Coronary artery (tissue), 2 donors: ENCODE measurements around the gene TECTA.

ENCODE experiments used
- DNase-seq: peaks from one replicate; pipeline ENCODE4 v3.0.0-alpha.2; 2017; ENCODE audit warnings: low spot score
- H3K27ac ChIP-seq, 2 donors: fragments of 200-600 bp; sonication (generic); one replicate each; pipeline ENCODE4 v1.5.1; 2016 to 2019
- H3K4me3 ChIP-seq: fragments of 200-600 bp; sonication (generic); 2 replicates; pipeline ENCODE4 v1.5.1; 2016; ENCODE audit warnings: mild to moderate bottlenecking, moderate library complexity
- TF ChIP-seq, protein P1 (sequence below): fragments of 200-600 bp; sonication (generic); IDR thresholded peaks from one replicate; pipeline ENCODE4 v1.5.1; 2019; ENCODE audit warnings: antibody characterized with exemption

Gene TECTA

DNA sequence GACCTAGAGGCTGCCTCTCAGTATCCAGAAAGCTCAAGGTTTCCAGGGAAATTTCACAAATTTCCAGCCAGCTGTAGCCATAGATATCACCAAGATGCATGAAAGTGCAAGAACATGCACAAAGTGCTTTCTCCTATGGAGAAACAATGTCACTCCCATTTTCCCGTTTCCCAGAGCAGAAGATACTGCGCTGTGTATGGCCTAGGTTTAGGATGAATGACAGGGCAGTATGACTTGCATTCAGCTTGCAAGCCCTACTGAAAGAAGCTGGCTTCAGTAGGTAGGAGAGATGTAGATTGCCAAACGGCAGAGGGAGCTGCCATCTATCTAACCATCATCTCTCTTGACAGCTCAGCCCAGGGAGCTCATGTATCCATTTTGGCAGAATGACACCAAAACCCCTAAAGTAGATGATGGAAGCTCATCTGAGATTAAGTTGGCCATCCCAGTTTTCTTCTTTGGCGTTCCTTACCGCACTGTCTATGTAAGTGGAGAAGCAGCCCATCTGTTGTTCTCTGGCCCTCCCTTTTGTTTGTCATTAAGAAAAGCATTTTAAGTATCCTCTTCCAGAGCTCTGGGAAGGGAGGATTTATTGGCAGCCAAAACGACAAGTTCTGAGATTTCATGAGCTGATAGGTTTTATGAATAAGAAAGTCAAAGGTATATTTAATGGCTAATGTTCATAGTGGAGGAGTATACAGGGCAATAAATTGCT, 4.6 kb downstream of the TECTA start:
- TF ChIP-seq, protein P1, sequence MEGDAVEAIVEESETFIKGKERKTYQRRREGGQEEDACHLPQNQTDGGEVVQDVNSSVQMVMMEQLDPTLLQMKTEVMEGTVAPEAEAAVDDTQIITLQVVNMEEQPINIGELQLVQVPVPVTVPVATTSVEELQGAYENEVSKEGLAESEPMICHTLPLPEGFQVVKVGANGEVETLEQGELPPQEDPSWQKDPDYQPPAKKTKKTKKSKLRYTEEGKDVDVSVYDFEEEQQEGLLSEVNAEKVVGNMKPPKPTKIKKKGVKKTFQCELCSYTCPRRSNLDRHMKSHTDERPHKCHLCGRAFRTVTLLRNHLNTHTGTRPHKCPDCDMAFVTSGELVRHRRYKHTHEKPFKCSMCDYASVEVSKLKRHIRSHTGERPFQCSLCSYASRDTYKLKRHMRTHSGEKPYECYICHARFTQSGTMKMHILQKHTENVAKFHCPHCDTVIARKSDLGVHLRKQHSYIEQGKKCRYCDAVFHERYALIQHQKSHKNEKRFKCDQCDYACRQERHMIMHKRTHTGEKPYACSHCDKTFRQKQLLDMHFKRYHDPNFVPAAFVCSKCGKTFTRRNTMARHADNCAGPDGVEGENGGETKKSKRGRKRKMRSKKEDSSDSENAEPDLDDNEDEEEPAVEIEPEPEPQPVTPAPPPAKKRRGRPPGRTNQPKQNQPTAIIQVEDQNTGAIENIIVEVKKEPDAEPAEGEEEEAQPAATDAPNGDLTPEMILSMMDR = no peak
- peak overlapping the region in 1 of 2 donors; percentile 13 for H3K27ac ChIP-seq
- no peak overlapping the region for H3K4me3 ChIP-seq
- no peak for DNase-seq

DNA sequence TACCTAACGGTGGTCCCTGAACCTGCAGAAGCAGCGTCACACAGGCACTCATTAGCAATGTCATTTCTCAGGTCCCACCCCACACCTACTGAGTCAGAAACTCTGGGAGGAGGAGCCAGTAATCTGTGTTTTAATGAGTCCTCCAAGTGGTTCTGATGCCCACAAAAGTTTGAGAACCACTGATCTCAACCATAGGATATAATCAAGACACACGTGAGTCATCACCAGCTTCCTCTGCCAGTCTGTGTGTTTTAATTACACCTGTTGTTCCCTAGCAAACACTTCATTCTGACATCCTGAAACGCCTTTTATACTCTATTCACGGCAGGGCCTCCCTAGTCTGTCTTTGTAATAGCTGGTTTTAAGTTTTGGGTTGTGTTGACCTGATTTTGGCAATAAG, 5.8 kb downstream of the TECTA start:
- TF ChIP-seq, protein P1 = no peak
- DNase-seq = no peak
- H3K27ac ChIP-seq = no peak overlapping the region

DNA sequence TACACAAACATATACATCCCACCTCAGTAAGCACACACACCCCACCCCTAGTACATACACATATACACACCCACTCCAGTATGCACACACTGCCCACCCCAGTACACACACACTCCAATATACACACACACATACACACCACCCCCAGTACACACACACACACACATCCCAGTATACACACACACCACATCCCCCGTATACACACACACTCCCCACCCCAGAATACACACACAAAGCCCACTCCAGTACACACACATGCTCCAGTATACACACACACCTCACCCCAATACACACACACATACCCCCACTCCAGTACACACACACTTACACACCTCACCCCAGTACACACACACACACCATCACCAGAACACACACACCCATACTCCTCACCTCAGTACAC, 7.4 kb downstream of the TECTA start:
- Histone ChIP-seq H3K27ac (no peak overlapping the region), H3K4me3 (no peak overlapping the region)
- DNase-seq = no peak
- TF ChIP-seq, protein P1 = no peak

More for the DNA sequence above, 5.8 kb downstream of the TECTA start:
- H3K4me3 ChIP-seq = no peak overlapping the region

DNA sequence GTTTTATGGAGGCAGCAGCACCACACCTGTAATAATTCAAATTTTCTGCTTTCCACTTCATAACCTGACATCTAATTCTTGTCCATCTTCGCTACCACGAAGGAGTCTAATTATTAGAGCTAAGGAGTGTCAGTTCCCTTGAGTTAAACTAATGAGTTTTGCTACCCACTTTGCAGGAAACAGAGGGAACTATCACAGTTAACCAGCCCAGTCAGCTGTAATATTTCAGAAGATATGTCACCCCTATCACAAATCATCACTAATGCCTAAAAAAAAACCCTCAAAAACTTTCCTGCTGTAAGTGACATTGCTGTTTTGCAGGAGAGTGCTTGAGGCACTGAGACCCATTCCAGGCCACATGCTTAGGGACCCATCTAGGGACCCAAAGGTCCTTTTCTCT, 8.4 kb downstream of the TECTA start:
- Histone ChIP-seq H3K4me3 (no peak overlapping the region), H3K27ac (no peak overlapping the region)
- no peak for DNase-seq
- TF ChIP-seq, protein P1 = no peak

DNA sequence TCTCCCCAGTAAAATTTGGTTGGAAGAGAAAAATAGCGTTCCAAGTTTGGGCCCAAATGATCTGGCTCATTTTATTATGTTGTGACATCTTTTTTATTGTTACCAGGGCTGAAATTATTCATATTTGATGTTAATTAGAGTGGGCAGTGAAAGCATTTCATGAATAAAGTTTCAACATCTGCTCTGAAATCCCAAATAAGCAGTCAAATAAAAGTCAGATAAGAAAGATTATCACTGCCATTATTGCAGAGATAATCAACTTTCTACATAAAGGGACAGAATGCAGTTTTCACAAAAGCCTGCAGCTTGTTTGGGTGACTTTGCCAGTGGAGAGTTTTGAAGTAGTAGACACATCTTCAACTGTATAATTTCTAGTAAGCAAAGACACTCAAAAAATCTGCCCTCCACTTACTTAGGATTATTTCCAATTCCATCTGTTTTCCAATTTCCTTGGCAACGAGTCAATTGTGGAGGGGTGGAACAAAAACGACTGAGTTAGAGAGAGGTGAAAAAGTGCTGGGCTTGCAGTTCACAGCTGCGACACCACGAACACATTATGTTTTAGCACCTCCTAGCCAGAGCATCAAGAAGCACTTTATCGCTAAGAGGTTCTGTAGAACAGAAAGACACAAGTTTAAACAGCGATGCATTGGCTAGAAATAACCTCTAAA, 9.0 kb downstream of the TECTA start:
- no peak for DNase-seq
- no peak overlapping the region for H3K27ac ChIP-seq
- H3K4me3 ChIP-seq = no peak overlapping the region
- TF ChIP-seq, protein P1 = no peak

DNA sequence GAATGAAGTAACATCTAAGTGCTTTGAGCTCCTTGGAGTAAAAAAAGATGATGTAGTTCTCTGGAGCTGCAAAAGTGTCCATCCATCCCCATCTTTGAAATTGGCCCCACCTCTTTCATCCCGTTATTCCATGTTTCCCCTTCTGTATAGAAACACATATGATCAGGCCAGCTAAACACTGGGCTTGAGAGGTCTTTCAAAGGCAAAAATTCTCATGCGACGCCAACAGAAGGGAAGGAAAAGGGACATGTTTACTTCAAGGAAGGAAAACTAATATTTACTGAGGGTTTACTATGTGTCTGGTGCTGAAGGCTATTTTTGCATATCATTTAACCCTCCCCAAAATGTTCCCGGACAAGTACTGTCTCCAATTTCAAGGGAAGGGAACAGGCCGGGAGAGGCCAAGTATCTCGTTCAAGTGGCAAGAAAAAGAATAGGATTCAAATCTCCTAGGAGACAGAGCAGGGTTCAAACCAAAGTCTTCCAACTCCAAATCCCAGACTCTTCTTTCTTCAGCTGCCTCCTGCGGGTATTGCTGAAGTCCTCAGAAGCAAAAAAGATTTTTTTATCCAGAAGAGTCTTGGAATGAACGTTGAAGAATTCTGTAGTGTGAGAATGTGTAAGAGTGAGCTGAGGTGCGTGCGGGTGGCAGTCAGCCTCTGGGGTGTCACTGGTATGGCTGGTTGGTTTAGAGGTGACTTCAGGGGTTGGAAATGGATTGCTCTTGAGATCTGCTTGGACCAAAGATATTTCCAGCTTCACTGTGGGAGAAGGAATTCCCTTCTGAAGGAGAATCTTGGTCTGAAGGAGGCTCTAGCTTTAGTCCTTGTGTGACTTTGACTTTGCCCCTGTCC, 10.1 kb downstream of the TECTA start:
- no peak for DNase-seq
- Histone ChIP-seq H3K4me3 (no peak overlapping the region), H3K27ac (no peak overlapping the region)
- TF ChIP-seq, protein P1 = no peak
